Neural progenitor cell (in vitro differentiated cells): ENCODE results near the gene RNF5. TPM values are rescaled to one million over a fixed set of nuclear protein-coding genes. Genes with fewer than 3 reads are reported as not detected.

ENCODE experiments used
- DNase-seq: peaks from one replicate; pipeline ENCODE4 v3.0.0-alpha.2; 2016; ENCODE audit warnings: low spot score
- H2AFZ ChIP-seq: fragments of 200-600 bp; sonication (generic); replicated peaks from 2 replicates; pipeline ENCODE4 v1.6.1; 2016; ENCODE audit warnings: antibody characterized with exemption
- H3F3A ChIP-seq: fragments of 200-600 bp; sonication (generic); 2 replicates; pipeline ENCODE4 v1.6.1; 2016; ENCODE audit warnings: antibody characterized with exemption, low read depth
- H3K27ac ChIP-seq: fragments of 200-600 bp; sonication (generic); 2 replicates; pipeline ENCODE4 v1.5.1; 2016; ENCODE audit warnings: mild to moderate bottlenecking
- H3K27me3 ChIP-seq: fragments of 200-600 bp; sonication (generic); 2 replicates; pipeline ENCODE4 v1.6.1; 2016; ENCODE audit warnings: mild to moderate bottlenecking, moderate library complexity
- H3K36me3 ChIP-seq: fragments of 200-600 bp; sonication (generic); 2 replicates; pipeline ENCODE4 v1.5.1; 2016
- H3K4me1 ChIP-seq: fragments of 200-600 bp; sonication (generic); 2 replicates; pipeline ENCODE4 v1.6.1; 2016; ENCODE audit warnings: mixed run types
- H3K4me2 ChIP-seq: fragments of 200-600 bp; sonication (generic); 2 replicates; pipeline ENCODE4 v1.6.1; 2016
- H3K4me3 ChIP-seq: fragments of 200-600 bp; sonication (generic); 2 replicates; pipeline ENCODE4 v1.5.1; 2016
- H3K79me2 ChIP-seq: fragments of 200-600 bp; sonication (generic); 2 replicates; pipeline ENCODE4 v1.6.1; 2016; ENCODE audit warnings: low read depth
- H3K9ac ChIP-seq: fragments of 200-600 bp; sonication (generic); 2 replicates; pipeline ENCODE4 v1.6.1; 2016
- H3K9me3 ChIP-seq: fragments of 200-600 bp; sonication (generic); 2 replicates; pipeline ENCODE4 v1.5.1; 2016; ENCODE audit warnings: low read depth
- H4K20me1 ChIP-seq: fragments of 200-600 bp; sonication (generic); 2 replicates; pipeline ENCODE4 v1.6.1; 2016; ENCODE audit warnings: low read depth
- H3K27ac Mint-ChIP-seq: 3 replicates; pipeline ENCODE4 v1.8.0; 2021; ENCODE audit warnings: mixed read lengths
- H3K27me3 Mint-ChIP-seq: 2 replicates; pipeline ENCODE4 v1.8.0; 2022; ENCODE audit warnings: low read depth, mild to moderate bottlenecking, inconsistent platforms, moderate library complexity, mixed read lengths; ENCODE audit not compliant: insufficient read depth
- H3K36me3 Mint-ChIP-seq: 3 replicates; pipeline ENCODE4 v1.8.0; 2021; ENCODE audit warnings: mixed read lengths
- H3K4me1 Mint-ChIP-seq: 3 replicates; pipeline ENCODE4 v1.8.0; 2021; ENCODE audit warnings: mixed read lengths
- H3K4me3 Mint-ChIP-seq: 3 replicates; pipeline ENCODE4 v1.8.0; 2021; ENCODE audit warnings: mild to moderate bottlenecking, moderate library complexity, mixed read lengths
- H3K9me3 Mint-ChIP-seq: 3 replicates; pipeline ENCODE4 v1.8.0; 2020; ENCODE audit warnings: mixed read lengths
- CTCF ChIP-seq: fragments of 200-600 bp; sonication (generic); IDR thresholded peaks from 2 replicates; pipeline ENCODE4 v1.5.1; 2017; ENCODE audit warnings: antibody characterized with exemption, mild to moderate bottlenecking
- EZH2 ChIP-seq: fragments of 200-600 bp; sonication (generic); IDR thresholded peaks from 2 replicates; pipeline ENCODE4 v1.6.1; 2017; ENCODE audit warnings: antibody characterized with exemption, mild to moderate bottlenecking, moderate library complexity
- EZH2phosphoT487 ChIP-seq: fragments of 200-600 bp; sonication (generic); IDR thresholded peaks from 2 replicates; pipeline ENCODE4 v1.6.1; 2017; ENCODE audit warnings: antibody characterized with exemption
- microRNA-seq: library from miRNA; unstranded; fragments of <30 nt; microRNA quantifications from one replicate; pipeline ENCODE4, GENCODE V29; 2016
- small RNA-seq: library from RNA; depleted of rRNA; stranded (forward); fragments of <200 nt; gene quantifications from one replicate; pipeline ENCODE3, GENCODE V24; 2015
- total RNA-seq: library from RNA; depleted of rRNA; stranded (reverse); fragments of >200 nt; gene quantifications from 2 replicates; pipeline ENCODE4 v1.2.3, GENCODE V29; 2015; ENCODE audit warnings: low replicate concordance

RNF5 gene
- total RNA-seq, 1 donor from 2014 or later = 129 TPM

- no peaks in the 10 kb centered on the region for H3F3A ChIP-seq
- no peak within 1 kb of the TSS for H3K27ac ChIP-seq
- no peaks in the 10 kb centered on the region for H3K36me3 ChIP-seq
- H3K27me3 ChIP-seq = no peaks in the 10 kb centered on the region
- no peak within 1 kb of the TSS for H3K4me2 ChIP-seq
- no peak within 1 kb of the TSS for H3K9ac ChIP-seq
- no peaks in the 10 kb centered on the region for H3K36me3 Mint-ChIP-seq
- H3K9me3 Mint-ChIP-seq = no peaks in the 10 kb centered on the region
- no peaks in the 10 kb centered on the region for H3K4me1 ChIP-seq
- no peaks in the 10 kb centered on the region for H4K20me1 ChIP-seq
- DNase-seq = no peak
- peaks cover 7% of the 10 kb centered on the region for H3K27me3 Mint-ChIP-seq
- H3K27ac Mint-ChIP-seq = peak within 1 kb of the TSS; percentile 86
- peaks cover 7% of the 10 kb centered on the region for H3K4me1 Mint-ChIP-seq
- no peaks in the 10 kb centered on the region for H3K79me2 ChIP-seq
- H3K4me3 Mint-ChIP-seq = no peak within 1 kb of the TSS
- no peak for TF ChIP-seq CTCF
- no peak for TF ChIP-seq EZH2phosphoT487
- TF ChIP-seq EZH2 = no peak
- peak within 1 kb of the TSS; percentile 72 for H2AFZ ChIP-seq
- H3K4me3 ChIP-seq = no peak within 1 kb of the TSS
- H3K9me3 ChIP-seq = no peaks in the 10 kb centered on the region
These were observed 45.3 kb downstream of the RNF5 start, which contains the start of gene NOTCH4 for GRCh38 chr6:32223258-32224235. TSS of gene NOTCH4 (minus strand) at chr6:32224067. CDS start at chr6:32223928, 139 bp downstream.

DNA sequence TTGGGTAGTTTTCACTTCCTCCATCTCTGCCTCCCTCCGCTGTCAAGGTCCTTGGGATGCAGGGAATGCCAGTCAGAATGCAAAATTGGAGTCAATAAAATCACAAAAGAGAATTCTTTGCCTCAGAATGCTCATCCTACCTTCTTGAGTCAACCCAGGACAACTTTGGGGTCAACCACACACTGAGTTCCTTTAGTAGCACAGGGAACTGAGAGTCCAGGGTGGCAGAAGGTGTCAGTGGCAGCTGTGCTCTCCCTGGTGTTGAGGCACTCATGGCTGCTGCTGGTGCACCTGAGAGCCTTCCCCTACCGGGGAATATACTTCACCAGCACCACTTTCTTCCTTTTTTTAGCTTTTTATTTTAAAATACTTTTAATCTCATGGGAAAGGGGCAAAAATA is 46.5 kb downstream of the RNF5 start:
- H3F3A ChIP-seq = no peaks in the 10 kb centered on the region
- H3K27me3 ChIP-seq = no peaks in the 10 kb centered on the region
- no peaks in the 10 kb centered on the region for H3K9me3 Mint-ChIP-seq
- no peaks in the 10 kb centered on the region for H3K79me2 ChIP-seq
- no peak overlapping the region for H3K9ac ChIP-seq
- TF ChIP-seq EZH2phosphoT487 = no peak
- no peak for TF ChIP-seq EZH2
- TF ChIP-seq CTCF = no peak
- DNase-seq = no peak
- H3K4me1 Mint-ChIP-seq = peaks cover 7% of the 10 kb centered on the region
- no peak overlapping the region for H3K4me3 Mint-ChIP-seq
- H2AFZ ChIP-seq = no peak overlapping the region
- no peak overlapping the region for H3K4me3 ChIP-seq
- H3K27me3 Mint-ChIP-seq = peaks cover 4% of the 10 kb centered on the region
- H3K27ac Mint-ChIP-seq = no peak overlapping the region
- no peaks in the 10 kb centered on the region for H3K9me3 ChIP-seq
- H3K27ac ChIP-seq = no peak overlapping the region
- no peaks in the 10 kb centered on the region for H3K4me1 ChIP-seq
- H3K4me2 ChIP-seq = no peak overlapping the region
- no peaks in the 10 kb centered on the region for H3K36me3 ChIP-seq
- no peaks in the 10 kb centered on the region for H3K36me3 Mint-ChIP-seq
- H4K20me1 ChIP-seq = no peaks in the 10 kb centered on the region

DNA sequence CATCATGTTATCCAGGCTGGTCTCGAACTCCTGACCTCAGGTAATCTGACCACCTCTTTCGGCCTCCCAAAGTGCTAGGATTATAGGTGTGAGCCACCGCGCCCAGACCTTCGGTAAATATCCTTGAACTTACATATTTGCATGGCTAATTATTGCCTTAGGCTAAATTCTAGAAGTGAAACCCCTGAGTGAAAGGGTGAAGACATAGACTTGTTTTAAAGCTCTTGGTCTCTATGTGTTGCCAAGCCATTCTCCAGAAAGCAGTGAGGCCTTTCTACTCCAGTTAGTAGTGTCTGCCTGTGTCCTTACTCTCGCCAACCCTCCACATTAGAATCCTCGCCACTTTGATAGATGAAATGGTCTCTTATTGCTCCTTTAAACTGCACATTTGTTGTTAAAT is 48.2 kb downstream of the RNF5 start:
- Histone ChIP-seq H3K4me2 (no peak overlapping the region), H3K4me3 (no peak overlapping the region), H3K9ac (no peak overlapping the region), H3K27me3 (no peaks in the 10 kb centered on the region), H3K79me2 (no peaks in the 10 kb centered on the region), H2AFZ (no peak overlapping the region), H3K27ac (no peak overlapping the region), H4K20me1 (no peaks in the 10 kb centered on the region), H3K4me1 (no peaks in the 10 kb centered on the region), H3K9me3 (no peaks in the 10 kb centered on the region), H3K36me3 (no peaks in the 10 kb centered on the region), H3F3A (no peaks in the 10 kb centered on the region)
- H3K27me3 Mint-ChIP-seq = peaks cover 5% of the 10 kb centered on the region
- peaks cover 7% of the 10 kb centered on the region for H3K4me1 Mint-ChIP-seq
- H3K9me3 Mint-ChIP-seq = no peaks in the 10 kb centered on the region
- no peak for TF ChIP-seq CTCF
- TF ChIP-seq EZH2 = no peak
- no peak for TF ChIP-seq EZH2phosphoT487
- H3K36me3 Mint-ChIP-seq = no peaks in the 10 kb centered on the region
- no peak overlapping the region for H3K27ac Mint-ChIP-seq
- no peak for DNase-seq
- no peak overlapping the region for H3K4me3 Mint-ChIP-seq

Small RNA genes lying within 50 kb of the gene (microRNA-seq; reads per million reads assigned to microRNA genes)
- gene MIR6721 (1.1 reads per million), gene MIR6833 (not detected)

Small RNA genes lying within 50 kb of the gene (small RNA-seq; reads per million reads assigned to genes)
- gene AL662884.1 (not detected), gene MIR6833 (not detected)

Other genes starting within 250 kb of the RNF5 start
- gene CFB, start 232.3 kb upstream of the RNF5 start, total RNA-seq = 0.50 TPM in 1 of 2 replicates, not detected in the other
- 129 and 135 TPM in 2 replicates for gene NELFE, start 219.4 kb upstream of the RNF5 start, total RNA-seq
- 21.0 and 50.5 TPM in 2 replicates for gene SKIC2, start 219.2 kb upstream of the RNF5 start, total RNA-seq
- 10.2 and 23.0 TPM in 2 replicates for gene DXO, start 206.3 kb upstream of the RNF5 start, total RNA-seq
- 1.7 and 4.3 TPM in 2 replicates for gene C4A, start 196.3 kb upstream of the RNF5 start, total RNA-seq
- gene C4B, start 163.6 kb upstream of the RNF5 start, total RNA-seq = 0.30 and 1.5 TPM in 2 replicates
- gene CYP21A2, start 140.0 kb upstream of the RNF5 start, total RNA-seq = 0.09 TPM in 1 of 2 replicates, not detected in the other
- 0.71 and 3.2 TPM in 2 replicates for gene TNXB, start 69.1 kb upstream of the RNF5 start, total RNA-seq
- 19.4 and 41.8 TPM in 2 replicates for gene ATF6B, start 50.2 kb upstream of the RNF5 start, total RNA-seq
- 3.6 and 11.8 TPM in 2 replicates for gene FKBPL, start 48.1 kb upstream of the RNF5 start, total RNA-seq
- gene PRRT1, start 26.5 kb upstream of the RNF5 start, total RNA-seq = 0.40 TPM in 1 of 2 replicates, not detected in the other
- gene PPT2, start 24.3 kb upstream of the RNF5 start, total RNA-seq = 18.6 and 38.2 TPM in 2 replicates
- gene EGFL8, start 13.8 kb upstream of the RNF5 start, total RNA-seq = 3.8 and 16.1 TPM in 2 replicates
- 46.9 and 105 TPM in 2 replicates for gene AGPAT1, start 2.3 kb upstream of the RNF5 start, total RNA-seq
- gene AGER, start 5.8 kb downstream of the RNF5 start, total RNA-seq = 1.1 and 1.4 TPM in 2 replicates
- 53.3 and 114 TPM in 2 replicates for gene PBX2, start 11.8 kb downstream of the RNF5 start, total RNA-seq
- gene GPSM3, start 14.2 kb downstream of the RNF5 start, total RNA-seq = 3.4 and 4.5 TPM in 2 replicates
- 3.2 and 4.5 TPM in 2 replicates for gene NOTCH4, start 45.7 kb downstream of the RNF5 start, total RNA-seq
- not detected in 2 replicates for gene TSBP1, start 193.5 kb downstream of the RNF5 start, total RNA-seq
- gene BTNL2, start 228.8 kb downstream of the RNF5 start, total RNA-seq = not detected in 2 replicates